ENCODE measurements around the gene CARD8. TPM values are rescaled to one million over a fixed set of nuclear protein-coding genes. Genes with fewer than 3 reads are reported as not detected.

Gene CARD8
- total and polyA plus RNA-seq, 2 of the 8 experiments (the other 6 are each of a cell fraction or from before 2014, with no cell fraction given), result 8.9 to 24.4 TPM

DNA sequence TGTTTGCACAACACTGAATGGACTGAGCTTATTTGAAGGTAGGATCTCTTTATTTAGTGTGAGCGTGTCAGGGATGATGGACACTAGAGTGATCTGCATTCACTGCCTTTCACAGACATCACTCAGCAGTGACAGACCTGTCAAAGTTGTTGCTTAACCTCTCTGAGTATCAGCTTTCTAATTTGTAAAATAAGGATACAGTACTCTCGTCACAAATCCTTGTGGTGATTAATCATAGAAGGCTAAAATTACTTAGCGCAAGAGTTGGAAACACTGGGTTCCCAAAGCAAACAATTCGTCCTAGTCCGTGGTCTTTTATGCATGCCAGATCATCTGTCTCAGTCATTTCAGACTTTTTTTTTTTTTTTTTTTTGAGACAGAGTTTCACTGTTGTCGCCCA, 16.6 kb downstream of the CARD8 start:
- Histone ChIP-seq H3K4ac (replicated peaks; ENCODE audit: insufficient read length, low read depth, low read length) (no peak overlapping the region), H4K5ac (ENCODE audit: insufficient read length, low read depth, low read length) (no peak overlapping the region), H2AFZ (ENCODE audit: low read length) (no peak overlapping the region), H3K4me3 (ENCODE audit: extremely low read depth in 1 of 4, insufficient read depth in 2 of 4, low read depth in 3 of 4, low read length in 4 of 4) (no peak overlapping the region), H2BK12ac (ENCODE audit: low read depth, low read length) (no peak overlapping the region), H2BK15ac (ENCODE audit: low read length) (no peak overlapping the region), H4K20me1 (replicated peaks in 1 of 2; ENCODE audit: control insufficient read depth in 1 of 2, insufficient read depth in 2 of 2, low read length in 2 of 2) (peaks cover 0 to 2% of the 10 kb centered on the region in 2 experiments), H3K79me1 (ENCODE audit: low read depth, low read length) (no peaks in the 10 kb centered on the region), H2BK120ac (replicated peaks; ENCODE audit: low read depth, low read length) (no peak overlapping the region), H3K23ac (ENCODE audit: insufficient read length) (no peak overlapping the region), H4K8ac (ENCODE audit: extremely low read depth, insufficient read depth, low read length) (no peak overlapping the region), H2AK5ac (ENCODE audit: low read depth, low read length) (no peak overlapping the region), H3K27ac (ENCODE audit: low read depth, low read length) (no peak overlapping the region), H3K9me3 (ENCODE audit: insufficient read depth in 2 of 2, low read depth in 1 of 2, low read length in 1 of 2) (no peaks in the 10 kb centered on the region), H3K14ac (ENCODE audit: insufficient read length) (no peak overlapping the region), H3K79me2 (ENCODE audit: control insufficient read depth in 1 of 2, insufficient read depth in 2 of 2, low read length in 2 of 2) (no peaks in the 10 kb centered on the region), H4K91ac (replicated peaks; ENCODE audit: insufficient read length, low read length) (no peak overlapping the region), H3K27me3 (replicated peaks in 1 of 4; ENCODE audit: control insufficient read depth in 3 of 4, extremely low read depth in 1 of 4, insufficient read depth in 3 of 4, low read length in 3 of 4) (no peaks in the 10 kb centered on the region), H3K36me3 (ENCODE audit: control insufficient read depth in 2 of 4, insufficient read depth in 4 of 4, low read length in 3 of 4) (peaks cover 0 to 12% (median 0%) of the 10 kb centered on the region in 4 experiments; a peak in 2 of 8 replicates), H3K4me2 (ENCODE audit: insufficient read depth in 1 of 2, low read depth in 2 of 2, low read length in 2 of 2) (no peak overlapping the region), H2BK20ac (ENCODE audit: low read length) (no peak overlapping the region), H3K18ac (ENCODE audit: extremely low read depth, low read length) (no peak overlapping the region), H3K9ac (replicated peaks in 1 of 4; ENCODE audit: extremely low read depth in 1 of 4, low read depth in 3 of 4, low read length in 3 of 4) (no peak overlapping the region), H3K4me1 (replicated peaks in 1 of 4; ENCODE audit: control insufficient read depth in 3 of 4, insufficient read depth in 4 of 4, low read length in 3 of 4) (no peaks in the 10 kb centered on the region), H3K23me2 (ENCODE audit: low read depth, low read length) (no peaks in the 10 kb centered on the region), H2BK5ac (ENCODE audit: low read depth, low read length) (no peak overlapping the region), H3K56ac (replicated peaks; ENCODE audit: insufficient read length, low read depth, low read length) (no peak overlapping the region)
- ChIA-PET POLR2A (ENCODE audit: partially characterized antibody) (no interaction called here), CTCF (ENCODE audit: partially characterized antibody) (interaction anchor here (1.0 to 1.4 kb wide), 3 partner anchors 18 to 132 kb away, joined by 3 to 7 read pairs (median 3); no protein-coding TSS in a partner anchor)
- FAIRE-seq (no peak), DNase-seq (ENCODE audit: low read depth in 1 of 2, low spot score in 2 of 2) (no peak)
- no peak for TF ChIP-seq GABPA (IDR thresholded peaks at IDR 0.05; ENCODE audit: borderline replicate concordance, insufficient read depth, low read length)
- no peak for TF ChIP-seq POLR2AphosphoS5 (IDR thresholded peaks at IDR 0.05; ENCODE audit: low read depth, low read length)
- TF ChIP-seq POU5F1 (IDR thresholded peaks at IDR 0.05; ENCODE audit: low read depth, low read length), result no peak
- no peak for TF ChIP-seq JUND (IDR thresholded peaks at IDR 0.05; ENCODE audit: low read length)
- TF ChIP-seq TBP (IDR thresholded peaks at IDR 0.05; ENCODE audit: low read depth, low read length), result no peak
- 85% methylated on average over 5 of the region's 6 CpGs; no CpG with 5 or more reads in 1 of the 2 experiments for WGBS, 2 experiments (ENCODE audit: extremely low coverage in 1 of 2, insufficient coverage in 1 of 2, insufficient read length in 1 of 2, insufficient replicate concordance in 2 of 2, low coverage in 1 of 2, low lambda C conversion rate in 2 of 2, missing lambda C conversion rate in 1 of 2)

Measured in H1 (cell line).